ENCODE measurements around the gene MAPT. TPM values are rescaled to one million over a fixed set of nuclear protein-coding genes. Genes with fewer than 3 reads are reported as not detected.
A peak's percentile ranks its signal among the peaks of the same experiment; 100 is the strongest.

MAPT gene
- total RNA-seq, 2 experiments from 2014 or later: 1.3 to 1.4 TPM

GRCh38 chr17:46044989-46045388 is 150.6 kb downstream of the MAPT start:
- ChIA-PET CTCF (interaction anchor here (0.9 to 5.0 kb wide), 38 partner anchors 8 to 241 kb away, joined by 3 to 46 read pairs (median 6); partner anchors contain the start of gene KANSL1), POLR2A (interaction anchor here (1.5 to 2.1 kb wide), 2 partner anchors 126 to 148 kb away, joined by 3 to 7 read pairs; partner anchors contain the start of gene KANSL1)
- H3K27ac Mint-ChIP-seq: peak overlapping the region; percentile 71
- H3K27me3 Mint-ChIP-seq: no peaks in the 10 kb centered on the region
- DNase-seq (no peak), ATAC-seq (no peak)
- TF ChIP-seq CTCF (IDR thresholded peaks at IDR 0.05): no peak
- peaks cover 59% of the 10 kb centered on the region for H3K36me3 Mint-ChIP-seq (ENCODE audit: low read depth)
- intact Hi-C loops (cut with micrococcal nuclease): loop anchor here (5.0 to 10.0 kb wide), 2 partner anchors 50 to 147 kb away; partner anchors contain the start of gene KANSL1
- H3K4me3 Mint-ChIP-seq: no peak overlapping the region
- H3K9me3 Mint-ChIP-seq: no peaks in the 10 kb centered on the region
- H3K4me1 Mint-ChIP-seq (ENCODE audit: low read depth): peaks cover 35% of the 10 kb centered on the region

- ChIA-PET CTCF (interaction anchor here (1.0 to 5.0 kb wide), 11 partner anchors 11 to 167 kb away, joined by 3 to 46 read pairs (median 17); partner anchors contain the start of gene KANSL1), POLR2A (interaction anchor here (1.0 to 2.1 kb wide), 3 partner anchors 125 to 148 kb away, joined by 3 to 7 read pairs (median 3); partner anchors contain the start of gene KANSL1)
- DNase-seq (peak; percentile 18), ATAC-seq (peak; percentile 88)
- Mint-ChIP-seq H3K4me3 (no peak overlapping the region), H3K36me3 (ENCODE audit: low read depth) (peaks cover 64% of the 10 kb centered on the region), H3K27me3 (no peaks in the 10 kb centered on the region), H3K27ac (peak overlapping the region; percentile 77), H3K4me1 (ENCODE audit: low read depth) (peaks cover 39% of the 10 kb centered on the region), H3K9me3 (no peaks in the 10 kb centered on the region)
- intact Hi-C loops (cut with micrococcal nuclease): loop anchor here (5.0 to 10.0 kb wide), 2 partner anchors 49 to 147 kb away; partner anchors contain the start of gene KANSL1
- TF ChIP-seq CTCF (IDR thresholded peaks at IDR 0.05): no peak
Measured at GRCh38 chr17:46045639-46046038, 151.3 kb downstream of the MAPT start.

- ATAC-seq: no peak
- POLR2A ChIA-PET: no interaction called here
- intact Hi-C loops (cut with micrococcal nuclease): loop anchor here (5.0 to 10.0 kb wide), 2 partner anchors 48 to 145 kb away; partner anchors contain the start of gene KANSL1
- Mint-ChIP-seq H3K36me3 (ENCODE audit: low read depth) (peaks cover 72% of the 10 kb centered on the region), H3K9me3 (no peaks in the 10 kb centered on the region), H3K27me3 (no peaks in the 10 kb centered on the region), H3K27ac (peak overlapping the region; percentile 34), H3K4me1 (ENCODE audit: low read depth) (peaks cover 52% of the 10 kb centered on the region), H3K4me3 (no peak overlapping the region)
- DNase-seq: no peak
- CTCF ChIA-PET: interaction anchor here (1.4 to 5.0 kb wide), 2 partner anchors 11 to 165 kb away, joined by 6 to 42 read pairs; no protein-coding TSS in a partner anchor
- TF ChIP-seq CTCF (IDR thresholded peaks at IDR 0.05): no peak
Measured at GRCh38 chr17:46046957-46047356, 152.6 kb downstream of the MAPT start.

GRCh38 chr17:46047398-46047797 is 153.0 kb downstream of the MAPT start:
- POLR2A ChIA-PET: no interaction called here
- H3K27ac Mint-ChIP-seq: peak overlapping the region; percentile 17

More at GRCh38 chr17:46047398-46047797, 153.0 kb downstream of the MAPT start:
- ATAC-seq (no peak), DNase-seq (no peak)
- intact Hi-C loops (cut with micrococcal nuclease): loop anchor here (5.0 to 10.0 kb wide), 2 partner anchors 47 to 145 kb away; partner anchors contain the start of gene KANSL1
- no peak for TF ChIP-seq CTCF (IDR thresholded peaks at IDR 0.05)
- peaks cover 4% of the 10 kb centered on the region for H3K9me3 Mint-ChIP-seq
- H3K36me3 Mint-ChIP-seq (ENCODE audit: low read depth): peaks cover 74% of the 10 kb centered on the region
- no peaks in the 10 kb centered on the region for H3K27me3 Mint-ChIP-seq
- H3K4me3 Mint-ChIP-seq: no peak overlapping the region
- H3K4me1 Mint-ChIP-seq (ENCODE audit: low read depth): peaks cover 56% of the 10 kb centered on the region
- CTCF ChIA-PET: interaction anchor here (1.4 to 5.0 kb wide), 3 partner anchors 11 to 165 kb away, joined by 4 to 42 read pairs (median 6); no protein-coding TSS in a partner anchor

Data from activated CD8-positive, alpha-beta T cell treated with anti-CD3 and anti-CD28 coated beads for 36 hours (primary cell).